Fibroblast of the conjunctiva (primary cell): ENCODE data around the gene MEA1.
"Not testable (repeated sequence)": the region's sequence is repeated elsewhere in the genome, so short reads cannot be mapped to it uniquely, and the experiment has no call there.

Source experiments
- DNase-seq: peaks from one replicate; pipeline ENCODE4 v3.0.0-alpha.2; 2010; ENCODE audit warnings: low read depth

MEA1 gene

GRCh38 chr6:43009124-43009523 lies 4.6 kb downstream of the MEA1 start:
- DNase-seq = no peak

GRCh38 chr6:43007126-43007525 lies 6.6 kb downstream of the MEA1 start:
- DNase-seq = no peak

- no peak for DNase-seq
Measured at GRCh38 chr6:43006251-43006650, 7.5 kb downstream of the MEA1 start.

- no peak for DNase-seq
Measured at GRCh38 chr6:43005844-43006243, 7.9 kb downstream of the MEA1 start.

GRCh38 chr6:43001843-43002242 lies 11.9 kb downstream of the MEA1 start:
- DNase-seq = no peak

GRCh38 chr6:42998205-42998604 lies 15.5 kb downstream of the MEA1 start:
- DNase-seq = not testable (repeated sequence)

- no peak for DNase-seq
Measured at GRCh38 chr6:42996513-42996912, 17.2 kb downstream of the MEA1 start.

- DNase-seq = no peak
Measured at GRCh38 chr6:42993445-42993844, 20.3 kb downstream of the MEA1 start.

- no peak for DNase-seq
Measured at GRCh38 chr6:42989923-42990322, 23.8 kb downstream of the MEA1 start.

- no peak for DNase-seq
Measured at GRCh38 chr6:42988486-42989020, 25.2 kb downstream of the MEA1 start.

- DNase-seq = no peak
Measured at GRCh38 chr6:42987533-42988451, 26.0 kb downstream of the MEA1 start.

GRCh38 chr6:42984924-42985475 lies 28.7 kb downstream of the MEA1 start:
- DNase-seq = no peak

GRCh38 chr6:42984001-42984923 lies 29.5 kb downstream of the MEA1 start, which contains the start of gene PPP2R5D:
PPP2R5D (plus strand) TSS chr6:42984570; CDS start chr6:42984678, 108 bp downstream.
- peak; percentile 98 for DNase-seq

GRCh38 chr6:42981836-42982235 lies 31.9 kb downstream of the MEA1 start:
- DNase-seq = no peak

- no peak for DNase-seq
Measured at GRCh38 chr6:42979523-42980177, 34.1 kb downstream of the MEA1 start.

- DNase-seq = peak; percentile 53
Measured at GRCh38 chr6:42978839-42979522, 34.8 kb downstream of the MEA1 start, which contains the start of gene PEX6. PEX6 (minus strand) TSS chr6:42979181; CDS start chr6:42979150, 31 bp downstream.

GRCh38 chr6:42978487-42978838 lies 35.3 kb downstream of the MEA1 start:
- no peak for DNase-seq

GRCh38 chr6:42974919-42975505 lies 38.7 kb downstream of the MEA1 start:
- DNase-seq = no peak

GRCh38 chr6:42973926-42974325 lies 39.8 kb downstream of the MEA1 start:
- DNase-seq = no peak

- DNase-seq = no peak
Measured at GRCh38 chr6:42971746-42972327, 41.9 kb downstream of the MEA1 start.
